ENCODE measurements around the gene GPX1.

Gene GPX1

DNA sequence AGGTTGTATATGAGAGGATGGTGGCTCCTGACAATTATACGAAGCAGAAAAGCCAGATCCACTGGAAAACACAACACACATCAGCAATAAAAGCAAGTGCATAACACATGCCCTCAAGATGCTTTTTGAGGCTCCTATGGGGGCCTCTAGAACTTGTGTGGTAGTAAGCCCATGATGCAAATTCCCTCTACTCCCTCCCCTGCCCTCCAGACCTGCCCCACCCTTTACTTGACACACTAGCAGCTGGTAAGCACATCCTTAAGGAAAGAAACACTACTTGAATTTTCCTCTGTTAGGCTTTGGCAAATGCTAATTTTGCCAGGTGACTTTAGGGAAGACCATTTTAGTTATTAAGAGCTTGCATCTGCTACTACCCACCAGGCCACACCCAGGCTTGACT is 47.5 kb downstream of the GPX1 start:
- DNase-seq: no peak

All from activated CD4-positive, CD25-positive, alpha-beta regulatory T cell treated with anti-CD3 and anti-CD28 coated beads, Interleukin-2, amount 50 U/mL, for 72 hours (primary cell).